Ectodermal cell (in vitro differentiated cells): ENCODE results near the gene TMEM151B.

Experiments used
- H3K27ac ChIP-seq: 2 replicates; pipeline ENCODE4 v1.7.0; 2013; ENCODE audit warnings: mild to moderate bottlenecking, low read depth, low read length; ENCODE audit not compliant: insufficient read depth, poor library complexity, severe bottlenecking
- H3K27me3 ChIP-seq: 2 replicates; pipeline ENCODE4 v1.7.0; 2013; ENCODE audit warnings: mild to moderate bottlenecking, low read length; ENCODE audit not compliant: insufficient read depth, control insufficient read depth, poor library complexity, severe bottlenecking
- H3K36me3 ChIP-seq: one replicate; pipeline ENCODE4 v1.7.0; 2013; ENCODE audit warnings: low read length; ENCODE audit not compliant: control insufficient read depth, insufficient read depth
- H3K4me1 ChIP-seq: one replicate; pipeline ENCODE4 v1.7.0; 2013; ENCODE audit warnings: low read length; ENCODE audit not compliant: control insufficient read depth, insufficient read depth
- H3K4me3 ChIP-seq: 2 replicates; pipeline ENCODE4 v1.7.0; 2013; ENCODE audit warnings: low read depth, low read length, control low read depth; ENCODE audit not compliant: insufficient read depth
- H3K9me3 ChIP-seq: 2 replicates; pipeline ENCODE4 v1.7.0; 2013; ENCODE audit warnings: mild to moderate bottlenecking, low read length, moderate library complexity; ENCODE audit not compliant: control insufficient read depth
- WGBS, 2 experiments: methylation state at CpG; one replicate each; pipeline ENCODE4 v1.1.7; 2013; ENCODE audit warnings: missing lambda C conversion rate in 2 of 2; 5-methylcytosine and 5-hydroxymethylcytosine counted together

Gene TMEM151B

DNA sequence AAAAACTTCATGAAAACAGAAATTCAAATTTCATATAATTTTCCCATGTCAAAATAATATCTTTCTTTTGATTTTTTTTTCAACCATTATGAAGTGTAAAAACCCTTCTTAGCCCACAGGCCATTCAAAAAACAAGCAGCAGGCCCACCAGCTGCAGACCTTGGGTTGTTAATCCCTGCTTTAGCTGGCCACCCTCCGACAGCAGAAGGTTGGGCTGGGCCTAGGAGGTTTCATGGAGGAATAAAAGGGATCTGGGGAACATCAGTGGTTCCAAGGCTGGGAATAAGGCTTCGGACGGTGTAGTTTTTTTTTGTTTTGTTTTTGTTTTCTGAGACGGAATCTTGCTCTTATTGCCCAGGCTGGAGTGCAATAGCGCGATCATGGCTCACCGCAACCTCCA is 26.9 kb upstream of the TMEM151B start:
- Histone ChIP-seq H3K4me3 (no peak overlapping the region), H3K27me3 (no peaks in the 10 kb centered on the region), H3K4me1 (peaks cover 12% of the 10 kb centered on the region), H3K27ac (no peak overlapping the region), H3K9me3 (no peaks in the 10 kb centered on the region), H3K36me3 (no peaks in the 10 kb centered on the region)
- 88 to 90% methylated on average over 7 of the region's 7 CpGs for WGBS, 2 experiments

DNA sequence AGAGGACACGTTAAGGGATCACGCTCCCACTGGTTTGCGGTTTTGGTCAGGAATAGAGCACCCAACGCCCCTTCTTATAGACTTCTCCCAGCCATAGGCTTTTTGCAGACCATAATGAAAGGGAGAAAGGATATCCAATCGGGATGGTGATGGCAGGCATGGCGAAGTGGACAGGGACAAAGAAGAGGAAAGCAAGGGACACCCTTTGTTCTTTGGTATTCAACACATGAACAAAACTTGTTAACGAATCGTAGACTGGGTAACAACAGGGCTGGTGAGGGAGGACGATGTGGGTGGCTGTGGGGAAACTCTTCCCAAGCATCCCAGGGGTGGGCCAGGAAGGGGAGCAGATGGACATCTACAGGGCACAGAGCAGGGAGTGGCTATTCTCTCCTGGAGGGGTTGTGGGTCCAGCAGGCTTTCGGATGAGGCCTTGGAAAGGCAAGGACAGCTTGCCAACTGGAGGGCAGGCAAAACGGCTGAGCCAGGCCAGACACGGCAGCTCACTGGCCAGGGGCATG is 24.8 kb upstream of the TMEM151B start:
- peaks cover 16% of the 10 kb centered on the region for H3K4me1 ChIP-seq
- H3K36me3 ChIP-seq, result peaks cover 16% of the 10 kb centered on the region
- peak overlapping the region; percentile 92 for H3K4me3 ChIP-seq
- 70 to 73% methylated on average over 12 of the region's 12 CpGs for WGBS, 2 experiments
- no peaks in the 10 kb centered on the region for H3K9me3 ChIP-seq
- H3K27ac ChIP-seq, result peak overlapping the region; percentile 36
- H3K27me3 ChIP-seq, result no peaks in the 10 kb centered on the region

DNA sequence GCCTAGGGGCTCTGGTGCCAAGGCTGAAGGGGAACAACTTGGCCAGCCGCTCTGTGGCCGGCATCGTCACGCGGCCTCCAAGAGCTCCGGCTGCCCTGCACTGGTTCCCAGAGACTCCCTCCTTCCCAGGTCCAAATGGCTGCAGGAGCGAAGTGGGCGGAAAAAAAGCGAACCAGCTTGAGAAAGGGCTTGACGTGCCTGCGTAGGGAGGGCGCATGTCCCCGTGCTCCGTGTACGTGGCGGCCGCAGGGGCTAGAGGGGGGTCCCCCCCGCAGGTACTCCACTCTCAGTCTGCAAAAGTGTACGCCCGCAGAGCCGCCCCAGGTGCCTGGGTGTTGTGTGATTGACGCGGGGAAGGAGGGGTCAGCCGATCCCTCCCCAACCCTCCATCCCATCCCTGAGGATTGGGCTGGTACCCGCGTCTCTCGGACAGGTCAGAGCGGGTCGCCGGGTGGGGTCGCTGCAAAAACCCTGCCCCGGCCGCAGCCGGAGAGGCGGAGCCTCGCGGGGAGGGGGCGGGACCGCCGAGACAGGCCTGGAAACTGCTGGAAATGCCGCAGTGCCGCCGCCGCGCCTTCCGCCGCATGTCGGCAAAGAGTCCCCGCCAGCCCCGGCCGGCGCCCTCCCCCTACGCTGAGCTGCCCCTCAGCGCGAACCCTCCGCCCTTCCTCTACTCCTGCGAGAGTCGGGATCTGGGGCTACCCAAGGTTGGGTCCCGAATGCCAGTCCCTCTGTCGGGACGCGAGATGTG is 24.2 kb upstream of the TMEM151B start:
- WGBS, 2 experiments, result 1 to 2% methylated on average over 62 of the region's 62 CpGs

DNA sequence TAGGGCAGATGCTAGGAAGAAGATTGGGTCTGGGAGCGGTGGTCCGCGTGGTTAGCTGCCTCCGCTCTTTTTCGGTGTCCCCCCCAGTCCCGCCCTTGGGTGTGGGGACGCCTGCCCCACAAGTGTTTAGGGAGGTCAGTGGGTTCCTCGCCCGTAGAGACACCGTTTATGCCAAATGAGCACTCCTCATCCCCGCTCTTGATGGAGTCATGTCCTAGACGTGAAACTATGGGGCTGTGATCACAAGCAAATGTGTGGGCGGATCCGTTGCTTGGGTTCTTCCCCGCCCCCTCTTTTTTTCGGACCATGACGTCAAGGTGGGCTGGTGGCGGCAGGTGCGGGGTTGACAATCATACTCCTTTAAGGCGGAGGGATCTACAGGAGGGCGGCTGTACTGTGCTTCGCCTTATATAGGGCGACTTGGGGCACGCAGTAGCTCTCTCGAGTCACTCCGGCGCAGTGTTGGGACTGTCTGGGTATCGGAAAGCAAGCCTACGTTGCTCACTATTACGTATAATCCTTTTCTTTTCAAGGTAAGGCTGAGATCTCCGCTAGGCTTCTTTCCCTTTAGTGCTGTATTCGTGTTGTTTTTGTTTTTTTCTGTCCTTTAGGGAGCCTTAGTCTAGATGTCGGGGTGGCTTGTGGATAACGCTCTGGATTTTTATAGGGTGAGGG is 23.4 kb upstream of the TMEM151B start, which contains the start of gene HSP90AB1:
Gene HSP90AB1 (plus strand): TSS at position 439 of the 675 bp plus-strand sequence. CDS start 1,529 bp downstream, outside the sequence.
- H3K36me3 ChIP-seq, result peaks cover 30% of the 10 kb centered on the region

More for the DNA sequence above, 24.2 kb upstream of the TMEM151B start:
- Histone ChIP-seq H3K4me3 (peak overlapping the region; percentile 92), H3K27ac (peak overlapping the region; percentile 87), H3K9me3 (no peaks in the 10 kb centered on the region), H3K4me1 (peaks cover 16% of the 10 kb centered on the region), H3K36me3 (peaks cover 23% of the 10 kb centered on the region), H3K27me3 (no peaks in the 10 kb centered on the region)

DNA sequence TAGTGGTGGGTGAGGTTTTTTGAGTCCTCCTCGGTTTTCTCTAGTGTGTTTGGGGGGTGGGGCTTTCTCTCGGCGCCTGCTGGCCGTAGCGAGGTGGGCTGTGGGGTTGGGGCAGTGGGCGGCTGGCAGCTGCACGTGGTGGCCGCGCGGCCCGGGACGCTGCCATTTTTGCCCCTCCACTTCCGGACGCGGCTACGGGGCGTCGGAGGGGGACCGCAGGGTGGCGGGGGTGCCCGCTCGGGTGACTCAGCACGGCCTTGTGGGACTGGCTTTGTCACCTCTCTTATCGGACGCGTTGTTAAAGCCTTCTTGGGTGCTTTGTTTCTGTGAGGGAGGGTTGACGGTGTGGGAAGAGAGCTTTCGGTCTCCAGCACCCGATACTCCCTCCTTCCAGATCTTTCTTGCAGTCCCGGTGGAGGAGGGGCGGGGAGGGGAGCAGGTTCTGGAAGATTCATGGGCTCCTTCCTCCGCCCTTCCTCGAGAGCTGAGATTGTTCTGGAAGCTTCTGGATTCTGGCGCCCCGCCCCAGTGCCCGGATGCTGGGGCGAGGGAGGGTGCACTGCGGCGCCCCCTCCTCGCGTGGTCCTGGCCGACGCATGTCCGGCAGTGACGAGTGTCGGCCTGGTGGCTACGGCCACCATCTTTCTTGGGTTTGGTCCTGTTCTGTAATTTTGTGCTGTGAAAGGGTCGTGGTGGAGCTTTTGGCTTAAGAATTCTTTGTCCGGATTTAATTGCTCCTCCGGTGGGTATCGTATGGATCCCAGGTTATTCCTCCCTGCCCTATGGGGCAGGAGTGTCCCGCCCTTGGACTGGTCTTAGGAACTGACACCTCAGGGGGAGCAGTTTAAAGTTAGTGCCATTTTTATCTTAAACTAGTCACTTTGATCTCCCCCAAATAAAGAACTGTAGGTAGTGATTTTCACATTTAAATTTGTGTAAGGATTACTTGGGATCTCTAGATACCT is 22.6 kb upstream of the TMEM151B start:
- Histone ChIP-seq H3K36me3 (peaks cover 37% of the 10 kb centered on the region), H3K27ac (peak overlapping the region; percentile 88), H3K27me3 (no peaks in the 10 kb centered on the region), H3K4me3 (peak overlapping the region; percentile 92), H3K9me3 (no peaks in the 10 kb centered on the region), H3K4me1 (peaks cover 16% of the 10 kb centered on the region)
- WGBS, 2 experiments, result 0 to 1% methylated on average over 52 of the region's 52 CpGs

More for the DNA sequence above, 23.4 kb upstream of the TMEM151B start, which contains the start of gene HSP90AB1:
- peaks cover 16% of the 10 kb centered on the region for H3K4me1 ChIP-seq
- peak within 1 kb of the TSS; percentile 92 for H3K4me3 ChIP-seq
- H3K9me3 ChIP-seq, result no peaks in the 10 kb centered on the region
- H3K27ac ChIP-seq, result peak within 1 kb of the TSS; percentile 88
- 0% methylated on average over 34 of the region's 34 CpGs for WGBS, 2 experiments
- no peaks in the 10 kb centered on the region for H3K27me3 ChIP-seq

DNA sequence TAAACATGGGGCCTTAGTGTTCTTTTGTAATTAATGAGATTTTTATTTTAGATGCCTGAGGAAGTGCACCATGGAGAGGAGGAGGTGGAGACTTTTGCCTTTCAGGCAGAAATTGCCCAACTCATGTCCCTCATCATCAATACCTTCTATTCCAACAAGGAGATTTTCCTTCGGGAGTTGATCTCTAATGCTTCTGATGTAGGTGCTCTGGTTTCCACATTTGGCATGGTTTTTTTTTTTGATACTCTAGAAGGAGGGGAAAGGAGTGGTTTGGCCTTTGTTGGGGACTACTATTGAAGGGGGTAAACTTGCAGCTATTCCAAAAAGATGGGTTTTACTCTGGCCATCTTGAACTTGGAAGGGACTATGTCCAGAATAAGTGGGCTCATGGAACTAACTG is 21.7 kb upstream of the TMEM151B start:
- Histone ChIP-seq H3K27ac (no peak overlapping the region), H3K4me1 (peaks cover 16% of the 10 kb centered on the region), H3K9me3 (no peaks in the 10 kb centered on the region), H3K27me3 (no peaks in the 10 kb centered on the region), H3K4me3 (peak overlapping the region; percentile 92), H3K36me3 (peaks cover 47% of the 10 kb centered on the region)
- 60 to 78% methylated on average over 1 of the region's 1 CpG for WGBS, 2 experiments

DNA sequence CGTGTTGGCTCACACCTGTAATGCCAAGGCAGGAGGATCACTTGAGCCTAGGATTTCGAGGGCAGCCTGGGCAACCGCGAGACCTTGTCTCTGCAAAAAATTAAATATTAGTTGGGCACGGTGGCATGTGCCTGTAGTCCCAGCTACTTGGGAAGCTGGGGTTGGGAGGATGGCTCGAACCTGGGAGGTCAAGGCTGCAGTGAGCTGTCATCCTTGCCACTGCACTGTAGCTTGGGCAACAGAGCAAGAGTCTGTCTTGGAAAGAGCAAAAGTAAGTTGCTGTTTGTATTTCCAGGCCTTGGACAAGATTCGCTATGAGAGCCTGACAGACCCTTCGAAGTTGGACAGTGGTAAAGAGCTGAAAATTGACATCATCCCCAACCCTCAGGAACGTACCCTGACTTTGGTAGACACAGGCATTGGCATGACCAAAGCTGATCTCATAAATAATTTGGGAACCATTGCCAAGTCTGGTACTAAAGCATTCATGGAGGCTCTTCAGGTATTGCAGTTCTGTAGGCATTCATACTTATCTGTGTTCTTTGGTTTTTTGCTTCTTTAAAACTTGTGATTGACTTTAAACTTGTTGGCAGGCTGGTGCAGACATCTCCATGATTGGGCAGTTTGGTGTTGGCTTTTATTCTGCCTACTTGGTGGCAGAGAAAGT is 21.0 kb upstream of the TMEM151B start:
- 91 to 93% methylated on average over 9 of the region's 9 CpGs for WGBS, 2 experiments
- peak overlapping the region; percentile 92 for H3K4me3 ChIP-seq
- H3K27me3 ChIP-seq, result no peaks in the 10 kb centered on the region
- H3K36me3 ChIP-seq, result peaks cover 51% of the 10 kb centered on the region
- H3K9me3 ChIP-seq, result no peaks in the 10 kb centered on the region
- no peak overlapping the region for H3K27ac ChIP-seq
- H3K4me1 ChIP-seq, result peaks cover 16% of the 10 kb centered on the region

DNA sequence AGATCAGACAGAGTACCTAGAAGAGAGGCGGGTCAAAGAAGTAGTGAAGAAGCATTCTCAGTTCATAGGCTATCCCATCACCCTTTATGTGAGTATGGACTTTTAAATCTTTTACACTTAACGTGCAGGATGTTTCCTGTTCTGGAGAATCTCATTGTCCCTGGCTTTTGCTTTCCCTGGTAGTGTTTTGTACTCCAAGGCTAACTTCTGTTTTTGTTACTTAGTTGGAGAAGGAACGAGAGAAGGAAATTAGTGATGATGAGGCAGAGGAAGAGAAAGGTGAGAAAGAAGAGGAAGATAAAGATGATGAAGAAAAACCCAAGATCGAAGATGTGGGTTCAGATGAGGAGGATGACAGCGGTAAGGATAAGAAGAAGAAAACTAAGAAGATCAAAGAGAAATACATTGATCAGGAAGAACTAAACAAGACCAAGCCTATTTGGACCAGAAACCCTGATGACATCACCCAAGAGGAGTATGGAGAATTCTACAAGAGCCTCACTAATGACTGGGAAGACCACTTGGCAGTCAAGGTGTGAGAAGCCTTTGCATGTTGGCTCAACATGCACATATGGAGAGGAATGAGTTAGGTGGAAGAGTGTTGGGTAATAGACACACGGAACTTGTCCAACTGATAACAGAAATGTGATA is 20.1 kb upstream of the TMEM151B start:
- Histone ChIP-seq H3K4me3 (no peak overlapping the region), H3K27ac (no peak overlapping the region), H3K4me1 (peaks cover 13% of the 10 kb centered on the region), H3K27me3 (no peaks in the 10 kb centered on the region), H3K36me3 (peaks cover 52% of the 10 kb centered on the region), H3K9me3 (no peaks in the 10 kb centered on the region)
- 95 to 96% methylated on average over 5 to 6 of the region's 6 CpGs for WGBS, 2 experiments

DNA sequence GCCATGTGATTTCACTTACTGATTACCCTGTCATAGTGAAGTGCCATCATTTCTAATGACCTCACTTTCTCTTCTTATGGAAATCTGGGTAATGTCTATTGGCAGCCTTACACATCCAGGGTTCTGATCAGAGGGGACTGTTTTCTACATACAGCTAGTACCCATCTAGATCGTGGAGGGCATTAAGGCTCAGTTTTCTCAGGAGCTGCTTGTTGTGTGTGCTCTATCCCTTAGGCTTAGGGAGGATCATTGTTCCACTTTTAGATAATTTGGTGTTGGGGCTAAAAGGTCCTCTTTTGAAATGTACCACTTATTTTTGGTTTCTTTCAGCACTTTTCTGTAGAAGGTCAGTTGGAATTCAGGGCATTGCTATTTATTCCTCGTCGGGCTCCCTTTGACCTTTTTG is 19.5 kb upstream of the TMEM151B start:
- 94 to 98% methylated on average over 3 of the region's 3 CpGs for WGBS, 2 experiments
- Histone ChIP-seq H3K4me1 (peaks cover 7% of the 10 kb centered on the region), H3K4me3 (no peak overlapping the region), H3K27ac (no peak overlapping the region), H3K9me3 (no peaks in the 10 kb centered on the region), H3K36me3 (peaks cover 52% of the 10 kb centered on the region), H3K27me3 (no peaks in the 10 kb centered on the region)
